Stimulated activated CD8-positive, alpha-beta memory T cell treated with anti-CD3 and anti-CD28 coated beads, Interleukin-12 subunit alpha, Interleukin-12 subunit beta, amount 100 ng/mL, for 1 hour (primary cell): ENCODE data around the gene ADGRG6.
"Not testable (repeated sequence)": the region's sequence is repeated elsewhere in the genome, so short reads cannot be mapped to it uniquely, and the experiment has no call there.

Source experiments
- DNase-seq: peaks from one replicate; pipeline ENCODE4 v3.0.0-alpha.2; 2020; ENCODE audit warnings: low read depth

ADGRG6 gene

GRCh38 chr6:142346166-142346565 is 44.4 kb downstream of the ADGRG6 start:
- DNase-seq, result not testable (repeated sequence)

- DNase-seq, result no peak
Observed at GRCh38 chr6:142349215-142349823, 47.5 kb downstream of the ADGRG6 start.

GRCh38 chr6:142350309-142350708 is 48.5 kb downstream of the ADGRG6 start:
- no peak for DNase-seq

GRCh38 chr6:142353690-142354089 is 51.9 kb downstream of the ADGRG6 start:
- DNase-seq, result no peak

- no peak for DNase-seq
Observed at GRCh38 chr6:142354650-142355049, 52.8 kb downstream of the ADGRG6 start.

GRCh38 chr6:142355520-142356174 is 53.8 kb downstream of the ADGRG6 start:
- DNase-seq, result no peak

- no peak for DNase-seq
Observed at GRCh38 chr6:142356201-142356883, 54.5 kb downstream of the ADGRG6 start.

- no peak for DNase-seq
Observed at GRCh38 chr6:142356884-142357225, 55.0 kb downstream of the ADGRG6 start.

GRCh38 chr6:142357879-142358278 is 56.1 kb downstream of the ADGRG6 start:
- no peak for DNase-seq

- DNase-seq, result no peak
Observed at GRCh38 chr6:142359271-142359960, 57.6 kb downstream of the ADGRG6 start.

GRCh38 chr6:142361345-142361744 is 59.5 kb downstream of the ADGRG6 start:
- DNase-seq, result no peak

GRCh38 chr6:142361779-142362750 is 60.3 kb downstream of the ADGRG6 start:
- DNase-seq, result no peak

GRCh38 chr6:142367061-142367460 is 65.3 kb downstream of the ADGRG6 start:
- DNase-seq, result no peak

GRCh38 chr6:142367501-142368018 is 65.8 kb downstream of the ADGRG6 start:
- DNase-seq, result no peak

GRCh38 chr6:142369266-142369665 is 67.5 kb downstream of the ADGRG6 start:
- no peak for DNase-seq

GRCh38 chr6:142372348-142372747 is 70.5 kb downstream of the ADGRG6 start:
- no peak for DNase-seq

- no peak for DNase-seq
Observed at GRCh38 chr6:142373268-142374090, 71.7 kb downstream of the ADGRG6 start.

GRCh38 chr6:142374091-142374770 is 72.4 kb downstream of the ADGRG6 start:
- DNase-seq, result no peak

- no peak for DNase-seq
Observed at GRCh38 chr6:142374965-142375733, 73.3 kb downstream of the ADGRG6 start.
